GM21786 (cell line): ENCODE results near the gene EXOC5.

Source experiments
- ATAC-seq: cut with Tn5 transposase; IDR thresholded peaks from one replicate; pipeline ENCODE4 v1.9.1; 2021; ENCODE audit not compliant: unreplicated experiment

The EXOC5 gene

DNA sequence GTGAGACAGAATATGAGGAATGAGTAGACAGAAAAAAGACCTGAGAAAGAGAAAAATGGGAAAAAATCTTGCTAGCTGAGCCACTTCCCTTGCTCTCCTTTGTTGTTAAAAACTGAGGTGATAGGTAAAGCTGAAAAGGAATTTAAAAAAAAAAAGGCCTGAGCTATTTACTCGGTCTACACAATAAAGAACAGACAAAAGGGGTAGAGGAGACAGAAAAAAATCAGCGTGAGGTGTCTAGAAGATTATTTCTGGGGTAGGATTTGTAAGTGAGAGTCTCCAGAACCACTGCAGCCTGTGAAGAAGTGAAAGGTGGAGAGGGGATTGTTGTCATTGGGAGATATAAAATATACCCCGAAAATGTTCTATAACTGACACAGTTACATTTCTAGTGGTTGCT, 98.8 kb downstream of the EXOC5 start:
- ATAC-seq, result no peak

DNA sequence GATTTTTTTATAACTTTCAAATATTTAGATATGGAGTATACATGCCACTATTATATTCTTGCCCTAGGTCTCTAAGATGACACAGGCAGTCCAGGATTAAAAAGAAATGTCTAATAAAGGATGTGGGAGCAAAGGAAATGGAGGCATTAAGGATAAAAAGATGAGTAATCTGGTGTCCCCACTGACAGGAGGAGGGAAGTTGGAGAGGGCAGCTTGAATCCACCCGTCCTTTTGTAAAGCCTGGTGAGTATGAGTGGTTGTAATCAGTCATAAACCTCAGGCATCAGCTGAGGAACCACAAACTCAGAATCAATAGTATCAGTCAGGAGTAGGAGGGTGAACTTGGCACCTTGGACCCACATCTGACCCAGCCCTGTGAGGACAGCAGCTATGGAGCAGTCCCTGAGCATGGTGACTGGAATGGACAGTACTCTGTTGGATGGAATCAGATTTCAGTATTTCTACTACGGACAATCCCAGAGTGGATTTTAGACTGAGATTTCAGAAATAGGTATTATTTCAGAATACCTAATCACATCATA, 100.5 kb downstream of the EXOC5 start:
- ATAC-seq, result no peak

DNA sequence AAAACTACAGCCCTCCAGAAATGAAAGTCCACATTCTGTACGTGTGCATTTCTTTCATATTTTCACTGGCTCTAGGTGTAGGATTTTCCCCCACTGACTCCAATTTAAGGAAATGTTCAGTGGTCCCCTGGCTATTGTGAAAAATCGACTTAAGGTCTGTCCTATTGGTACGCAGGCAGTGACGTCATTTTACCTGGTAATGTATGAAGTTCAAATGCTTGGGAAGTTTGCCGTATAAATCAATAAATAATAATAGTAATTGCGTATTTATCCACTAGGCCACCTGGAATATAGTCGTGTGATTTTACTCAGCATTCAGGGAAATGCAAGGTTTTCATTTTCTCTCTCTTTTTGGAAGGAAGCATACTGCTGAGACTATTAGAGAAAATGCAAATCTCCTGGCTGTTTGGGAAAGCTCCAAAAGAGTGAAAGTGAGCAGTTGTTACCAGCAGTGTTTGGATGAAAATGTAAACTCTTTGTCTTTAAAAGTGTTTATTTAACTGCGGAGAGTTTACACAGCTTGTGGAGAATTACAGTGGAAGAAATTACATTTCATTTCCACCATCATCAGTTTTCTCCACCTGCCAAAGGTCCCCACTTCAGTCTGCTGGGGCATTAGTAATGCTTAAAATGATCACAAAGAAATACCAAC, 107.0 kb downstream of the EXOC5 start:
- ATAC-seq, result no peak

DNA sequence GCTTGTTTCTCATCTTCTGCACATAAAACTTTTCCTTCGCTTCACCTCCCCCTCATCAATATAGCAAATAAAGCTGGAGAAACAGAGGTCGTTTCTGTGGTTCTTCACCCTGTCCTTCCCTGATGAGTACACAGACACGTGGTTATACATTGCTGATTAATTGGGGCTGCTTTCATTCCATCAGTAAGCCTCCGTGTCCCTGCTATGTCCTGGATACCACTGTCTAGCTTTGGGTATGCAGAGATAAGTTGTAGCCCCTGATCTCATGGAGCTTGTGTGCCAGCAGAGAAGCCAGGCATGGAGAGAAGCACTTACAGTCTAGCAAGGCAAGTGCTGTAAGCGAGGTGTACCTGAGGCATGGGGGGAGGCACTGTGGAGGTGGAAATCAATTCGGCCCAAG, 108.4 kb downstream of the EXOC5 start:
- no peak for ATAC-seq

DNA sequence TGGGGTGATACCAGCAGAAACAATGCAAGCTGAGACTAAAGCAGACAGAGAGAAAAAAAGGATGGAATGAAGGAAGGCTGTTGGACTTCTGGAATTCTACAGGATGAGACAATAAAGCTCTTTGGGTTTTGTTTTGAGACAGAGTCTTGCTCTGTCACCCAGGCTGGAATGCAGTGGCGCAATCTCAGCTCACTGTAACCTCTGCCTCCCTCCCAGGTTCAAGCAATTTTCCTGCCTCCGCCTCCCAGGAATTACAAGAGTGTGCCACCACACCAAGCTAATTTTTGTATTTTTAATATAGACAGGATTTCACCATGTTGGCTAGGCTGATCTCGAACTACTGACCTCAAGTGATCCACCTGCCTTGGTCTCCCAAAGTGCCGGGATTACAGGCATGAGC, 115.4 kb downstream of the EXOC5 start:
- ATAC-seq, result no peak
